HEK293 (cell line): ENCODE results near the gene DLG1.

ENCODE experiments used
- ATF2 ChIP-seq: fragments of 450-650 bp; formaldehyde crosslinking; IDR thresholded peaks from 2 replicates; pipeline ENCODE4 v1.5.1; 2016; ENCODE audit warnings: missing biosample characterization, missing genetic modification characterization, low read depth
- CTCF ChIP-seq: fragments of 450-650 bp; formaldehyde crosslinking; IDR thresholded peaks from 2 replicates; pipeline ENCODE4 v1.5.1; 2016; ENCODE audit warnings: missing biosample characterization, missing genetic modification characterization
- HOXA7 ChIP-seq: sonication (generic); formaldehyde crosslinking; IDR thresholded peaks from 2 replicates; pipeline ENCODE4 v1.8.1; 2022; ENCODE audit warnings: missing genetic modification reagents, borderline replicate concordance
- HOXC10 ChIP-seq: sonication (generic); formaldehyde crosslinking; IDR thresholded peaks from 2 replicates; pipeline ENCODE4 v1.8.1; 2023; ENCODE audit warnings: mild to moderate bottlenecking, missing genetic modification reagents
- KLF16 ChIP-seq: fragments of 450-650 bp; formaldehyde crosslinking; IDR thresholded peaks from 2 replicates; pipeline ENCODE4 v1.5.1; 2017; ENCODE audit warnings: missing biosample characterization, missing genetic modification characterization
- OVOL3 ChIP-seq: fragments of 450-650 bp; formaldehyde crosslinking; IDR thresholded peaks from 2 replicates; pipeline ENCODE4 v1.5.1; 2016; ENCODE audit warnings: missing biosample characterization, missing genetic modification characterization
- PRDM4 ChIP-seq: fragments of 450-650 bp; formaldehyde crosslinking; IDR thresholded peaks from 2 replicates; pipeline ENCODE4 v1.5.1; 2017; ENCODE audit warnings: missing biosample characterization, missing genetic modification characterization
- REST ChIP-seq: fragments of 450-650 bp; formaldehyde crosslinking; IDR thresholded peaks from 2 replicates; pipeline ENCODE4 v1.5.1; 2016; ENCODE audit warnings: missing biosample characterization, missing genetic modification characterization
- ZBTB21 ChIP-seq: fragments of 450-650 bp; formaldehyde crosslinking; IDR thresholded peaks from 2 replicates; pipeline ENCODE4 v1.5.1; 2017; ENCODE audit warnings: missing biosample characterization, missing genetic modification characterization
- ZNF23 ChIP-seq: fragments of 450-650 bp; formaldehyde crosslinking; IDR thresholded peaks from 2 replicates; pipeline ENCODE4 v1.5.1; 2016; ENCODE audit warnings: missing biosample characterization, missing genetic modification characterization, borderline replicate concordance
- ZNF280D ChIP-seq: fragments of 450-650 bp; formaldehyde crosslinking; IDR thresholded peaks from 2 replicates; pipeline ENCODE4 v1.5.1; 2016; ENCODE audit warnings: missing biosample characterization, missing genetic modification characterization
- ZNF626 ChIP-seq: fragments of 450-650 bp; sonication (Bioruptor Pico); formaldehyde crosslinking; IDR thresholded peaks from 2 replicates; pipeline ENCODE4 v1.5.1; 2018; ENCODE audit warnings: missing biosample characterization, missing genetic modification characterization, inconsistent platforms
- ZNF768 ChIP-seq: fragments of 450-650 bp; formaldehyde crosslinking; IDR thresholded peaks from 2 replicates; pipeline ENCODE4 v1.5.1; 2018; ENCODE audit warnings: missing biosample characterization, mild to moderate bottlenecking, missing genetic modification characterization
- ZNF830 ChIP-seq: fragments of 450-650 bp; IDR thresholded peaks from 2 replicates; pipeline ENCODE4 v1.5.0; 2018; ENCODE audit warnings: missing biosample characterization, missing genetic modification characterization, low read depth, mild to moderate bottlenecking, moderate library complexity

GRCh38 chr3:197308591-197308990 lies 10.2 kb upstream of the DLG1 start:
- TF ChIP-seq CTCF (no peak), REST (tag by site-specific recombination) (no peak), ZNF830 (tag by site-specific recombination) (no peak), HOXA7 (CRISPR knock-in tag) (no peak), ZBTB21 (tag by site-specific recombination) (no peak), PRDM4 (tag by site-specific recombination) (no peak), ZNF23 (tag by site-specific recombination) (no peak), HOXC10 (no peak), KLF16 (no peak), ZNF768 (tag by site-specific recombination) (no peak), OVOL3 (tag by site-specific recombination) (no peak), ZNF280D (tag by site-specific recombination) (no peak), ATF2 (tag by site-specific recombination) (no peak), ZNF626 (tag by site-specific recombination) (no peak)
